Motor neuron (in vitro differentiated cells): ENCODE measurements around the gene CEND1. TPM values are rescaled to one million over a fixed set of nuclear protein-coding genes. Genes with fewer than 3 reads are reported as not detected.

Source experiments
- ATAC-seq, 8 experiments: fragments of 200-7000 bp; cut with Tn5 transposase; replicated peaks in 6 of 8; 2 replicates each; pipeline ENCODE4 v1.8.0; 2021; ENCODE audit warnings: mild to moderate bottlenecking in 8 of 8, moderate library complexity in 8 of 8
- H3K27ac ChIP-seq, 2 donors: fragments of 250-450 bp; sonication (Bioruptor Pico); 2 replicates each; pipeline ENCODE4 v1.9.0; 2021; ENCODE audit warnings: antibody characterized with exemption in 2 of 2, mild to moderate bottlenecking in 2 of 2, moderate library complexity in 1 of 2
- H3K4me1 ChIP-seq, 2 donors: fragments of 250-450 bp; sonication (Bioruptor Pico); replicated peaks in 1 of 2; 2 replicates each; pipeline ENCODE4 v1.6.1; 2021; ENCODE audit warnings: antibody characterized with exemption in 2 of 2, mild to moderate bottlenecking in 2 of 2, moderate library complexity in 1 of 2
- H3K4me3 ChIP-seq, 5 donors: fragments of 250-450 bp; sonication (Bioruptor Pico); 2 replicates each; pipeline ENCODE4 v1.9.0; 2021; ENCODE audit warnings: antibody characterized with exemption in 5 of 5, mild to moderate bottlenecking in 5 of 5, moderate library complexity in 4 of 5
- WGBS, 10 experiments: fragments of 450-650 bp; shearing (Covaris generic); methylation state at CpG; one replicate each; pipeline ENCODE4 v1.0.0; 2022; 5-methylcytosine and 5-hydroxymethylcytosine counted together
- in situ Hi-C, 9 experiments: fragments of 400-800 bp; cut with MboI; loops; one replicate each; pipeline ENCODE4 v1.15.0; 2021; ENCODE audit warnings: low sequenced_read_pairs in 9 of 9, low pct_unique_long_range_greater_than_20kb in 2 of 9; ENCODE audit not compliant: unreplicated experiment in 9 of 9
- total RNA-seq, 8 experiments: library from RNA; unstranded; fragments of 300-600 nt; gene quantifications; 2 replicates each; pipeline versions ENCODE4 v1.2.3 to v1.2.4, GENCODE V29; 2022

Gene CEND1
- total RNA-seq, 8 experiments from 2014 or later = 1.8 to 21.7 (median 15.3) TPM

DNA sequence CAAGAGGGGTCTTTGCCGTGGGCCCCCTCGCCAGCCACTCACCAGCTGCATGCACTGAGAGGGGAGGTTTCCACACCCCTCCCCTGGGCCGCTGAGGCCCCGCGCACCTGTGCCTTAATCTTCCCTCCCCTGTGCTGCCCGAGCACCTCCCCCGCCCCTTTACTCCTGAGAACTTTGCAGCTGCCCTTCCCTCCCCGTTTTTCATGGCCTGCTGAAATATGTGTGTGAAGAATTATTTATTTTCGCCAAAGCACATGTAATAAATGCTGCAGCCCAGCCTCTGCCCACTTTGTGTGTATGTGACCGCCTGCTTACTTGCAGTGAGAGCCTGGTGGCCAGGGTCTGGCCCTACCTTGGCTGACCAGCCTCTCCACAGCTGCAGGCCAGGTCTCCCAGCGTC lies 35.1 kb upstream of the CEND1 start:
- Histone ChIP-seq H3K4me3 (no peak overlapping the region), H3K27ac (no peak overlapping the region), H3K4me1 (peaks cover 45 to 47% of the 10 kb centered on the region in 2 donors)
- in situ Hi-C loops = no loop called here
- 50 to 100% (median 80%) methylated on average over 1 to 3 of the region's 11 CpGs; no CpG with 5 or more reads in 5 of the 10 experiments for WGBS, 10 experiments
- no peak for ATAC-seq

DNA sequence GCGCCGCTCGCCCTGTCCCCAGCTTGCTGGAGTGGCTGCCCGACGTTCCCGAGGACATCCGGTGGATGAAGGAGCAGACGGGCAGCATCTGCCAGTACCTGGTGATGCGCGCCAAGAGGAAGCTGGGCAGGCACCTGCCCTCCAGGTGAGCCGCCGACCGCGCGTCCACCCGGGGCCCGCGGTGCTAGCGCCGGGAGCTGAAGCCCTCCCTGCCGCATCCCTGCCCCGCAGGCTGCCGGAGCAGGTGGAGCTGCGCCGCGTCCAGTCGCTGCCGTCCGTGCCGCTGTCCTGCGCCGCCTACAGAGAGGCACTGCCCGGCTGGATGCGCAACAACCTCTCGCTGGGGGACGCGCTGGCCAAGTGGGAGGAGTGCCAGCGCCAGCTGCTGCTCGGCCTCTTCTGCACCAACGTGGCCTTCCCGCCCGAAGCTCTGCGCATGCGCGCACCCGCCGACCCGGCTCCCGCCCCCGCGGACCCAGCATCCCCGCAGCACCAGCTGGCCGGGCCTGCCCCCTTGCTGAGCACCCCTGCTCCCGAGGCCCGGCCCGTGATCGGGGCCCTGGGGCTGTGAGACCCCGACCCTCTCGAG lies 34.5 kb upstream of the CEND1 start:
- Histone ChIP-seq H3K4me3 (no peak overlapping the region), H3K4me1 (peaks cover 40 to 41% of the 10 kb centered on the region in 2 donors), H3K27ac (no peak overlapping the region)
- in situ Hi-C loops = no loop called here
- WGBS, 10 experiments = 90% methylated on average over 2 to 7 of the region's 59 CpGs; no CpG with 5 or more reads in 8 of the 10 experiments
- no peak for ATAC-seq

DNA sequence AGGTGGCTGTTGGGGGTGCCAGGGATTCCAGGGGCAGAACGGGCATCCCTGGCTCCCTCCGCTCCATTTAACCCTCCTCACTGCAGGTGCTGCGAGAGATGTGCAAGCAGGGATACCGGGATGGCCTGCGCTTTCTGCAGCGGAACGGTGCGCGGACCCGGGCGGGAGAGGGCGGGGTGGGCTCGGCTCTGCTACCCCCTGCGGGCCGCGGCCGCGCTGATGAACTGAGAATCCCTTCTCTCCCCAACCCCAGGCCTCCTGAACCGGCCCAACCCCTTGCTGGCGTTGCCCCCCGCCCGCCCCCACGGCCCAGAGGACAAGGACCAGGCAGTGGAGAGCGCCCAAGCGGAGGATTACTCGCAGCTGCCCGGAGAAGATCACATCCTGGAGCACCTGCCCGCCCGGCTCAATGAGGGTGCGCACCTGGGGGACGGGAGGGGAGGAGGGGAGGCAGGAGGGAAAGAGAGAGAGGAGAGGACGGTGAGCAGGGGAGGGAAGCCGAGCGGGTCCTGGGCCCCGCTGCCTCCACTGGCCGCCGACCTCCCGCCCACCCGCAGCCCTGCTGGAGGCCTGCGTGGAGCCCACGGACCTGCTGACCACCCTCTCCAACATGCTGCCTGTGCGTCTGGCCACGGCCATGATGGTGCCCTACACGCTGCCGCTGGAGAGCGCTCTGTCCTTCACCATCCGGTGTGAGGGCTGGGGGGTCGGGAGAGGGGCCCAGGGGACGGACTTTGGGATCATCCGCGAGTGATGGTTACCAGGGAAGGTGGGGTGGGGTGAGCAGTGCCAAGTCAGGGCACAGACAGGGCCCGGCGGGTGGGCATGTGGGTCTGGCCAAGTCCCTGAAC lies 33.8 kb upstream of the CEND1 start:
- no peak overlapping the region for H3K27ac ChIP-seq
- H3K4me1 ChIP-seq = peaks cover 37 to 39% of the 10 kb centered on the region in 2 donors
- WGBS, 10 experiments = no CpG with 5 or more reads among the region's 53 CpGs
- H3K4me3 ChIP-seq = no peak overlapping the region
- no peak for ATAC-seq
- in situ Hi-C loops = no loop called here

DNA sequence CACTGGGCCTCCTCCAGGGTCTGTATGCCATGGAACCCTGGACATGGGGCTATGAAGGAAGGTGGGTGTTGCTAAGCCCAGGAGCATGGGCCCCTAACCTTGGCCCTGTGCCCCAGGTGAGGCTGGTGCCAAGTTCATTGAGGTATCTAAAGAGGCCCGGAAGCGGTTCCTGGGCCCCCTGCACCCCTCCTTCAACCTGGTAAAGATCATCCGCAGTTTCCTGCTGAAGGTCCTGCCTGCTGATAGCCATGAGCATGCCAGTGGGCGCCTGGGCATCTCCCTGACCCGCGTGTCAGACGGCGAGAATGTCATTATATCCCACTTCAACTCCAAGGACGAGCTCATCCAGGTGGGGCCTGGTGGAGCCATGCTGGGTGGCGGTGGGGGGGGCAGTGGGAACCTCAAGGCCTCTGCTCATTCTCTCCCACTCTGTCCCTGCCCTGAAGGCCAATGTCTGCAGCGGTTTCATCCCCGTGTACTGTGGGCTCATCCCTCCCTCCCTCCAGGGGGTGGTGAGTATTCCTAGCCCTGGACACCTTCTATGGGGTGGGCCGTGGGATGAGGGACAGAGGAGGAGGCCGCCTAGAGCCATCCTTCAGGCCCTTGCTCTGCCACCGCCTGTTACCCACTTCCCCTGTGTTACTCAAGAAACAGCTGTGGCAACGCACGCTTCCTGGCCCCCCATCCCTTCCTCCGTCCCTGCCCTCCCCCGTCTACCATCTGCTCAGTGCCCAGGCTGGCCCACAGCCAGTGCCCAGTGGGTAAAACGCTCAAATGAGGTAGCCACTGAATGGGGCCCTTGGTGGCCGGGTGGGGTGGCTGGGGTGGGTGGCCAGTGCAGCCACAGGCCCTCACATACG lies 31.9 kb upstream of the CEND1 start:
- ATAC-seq = no peak
- in situ Hi-C loops = no loop called here
- Histone ChIP-seq H3K27ac (no peak overlapping the region), H3K4me1 (peaks cover 20 to 23% of the 10 kb centered on the region in 2 donors), H3K4me3 (no peak overlapping the region)
- WGBS, 10 experiments = 83 to 100% (median 92%) methylated on average over 1 to 7 of the region's 22 CpGs; no CpG with 5 or more reads in 6 of the 10 experiments

DNA sequence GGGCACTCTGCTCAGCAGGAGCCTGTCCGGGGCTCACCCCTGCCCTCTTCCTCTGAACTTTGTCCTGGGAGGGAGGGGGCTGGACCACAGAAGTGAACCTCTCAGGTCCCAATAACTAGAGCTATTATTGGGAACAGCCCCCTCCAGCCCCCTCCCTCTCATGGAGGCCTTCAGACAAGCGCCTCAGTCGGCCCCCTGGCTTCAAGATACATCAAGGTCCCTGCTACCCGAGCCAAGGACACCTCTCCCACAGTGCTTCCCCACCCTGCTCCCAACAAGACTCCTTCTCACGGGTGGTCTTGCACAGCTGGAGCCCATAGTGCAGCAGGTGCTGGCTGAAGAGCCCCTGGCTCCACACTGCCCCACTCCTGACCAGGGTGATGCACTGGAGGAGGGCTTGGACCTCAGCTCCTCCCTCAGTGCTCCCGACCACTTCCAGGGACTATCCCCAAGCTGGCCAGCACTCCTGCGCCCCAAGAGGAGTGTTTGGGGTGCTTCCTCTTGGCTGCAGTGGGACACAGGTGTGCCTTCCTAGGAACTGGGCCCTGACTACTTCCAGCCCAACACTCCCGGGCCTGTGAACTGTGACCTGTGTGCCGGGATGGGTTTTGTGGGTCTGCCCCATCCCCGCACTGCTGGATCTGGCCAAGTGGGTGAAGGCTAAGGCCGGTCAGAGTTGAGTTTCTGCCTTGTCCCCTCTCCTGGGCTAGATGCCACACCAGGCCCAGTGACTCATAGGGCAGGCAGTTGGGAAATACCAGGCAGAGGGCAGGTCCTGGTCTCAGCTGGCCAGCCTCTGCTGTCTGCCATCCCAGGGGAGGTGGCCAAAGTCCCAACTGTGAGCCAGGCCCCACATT lies 31.0 kb upstream of the CEND1 start:
- in situ Hi-C loops = no loop called here
- peak in 1 of 8 experiments; percentile 1 for ATAC-seq
- no peak overlapping the region for H3K27ac ChIP-seq
- WGBS, 10 experiments = 28 to 100% (median 90%) methylated on average over 1 to 4 of the region's 11 CpGs; no CpG with 5 or more reads in 5 of the 10 experiments
- peaks cover 17 to 18% of the 10 kb centered on the region in 2 donors for H3K4me1 ChIP-seq
- H3K4me3 ChIP-seq = peak overlapping the region; percentile 48 to 91 (median 88)

DNA sequence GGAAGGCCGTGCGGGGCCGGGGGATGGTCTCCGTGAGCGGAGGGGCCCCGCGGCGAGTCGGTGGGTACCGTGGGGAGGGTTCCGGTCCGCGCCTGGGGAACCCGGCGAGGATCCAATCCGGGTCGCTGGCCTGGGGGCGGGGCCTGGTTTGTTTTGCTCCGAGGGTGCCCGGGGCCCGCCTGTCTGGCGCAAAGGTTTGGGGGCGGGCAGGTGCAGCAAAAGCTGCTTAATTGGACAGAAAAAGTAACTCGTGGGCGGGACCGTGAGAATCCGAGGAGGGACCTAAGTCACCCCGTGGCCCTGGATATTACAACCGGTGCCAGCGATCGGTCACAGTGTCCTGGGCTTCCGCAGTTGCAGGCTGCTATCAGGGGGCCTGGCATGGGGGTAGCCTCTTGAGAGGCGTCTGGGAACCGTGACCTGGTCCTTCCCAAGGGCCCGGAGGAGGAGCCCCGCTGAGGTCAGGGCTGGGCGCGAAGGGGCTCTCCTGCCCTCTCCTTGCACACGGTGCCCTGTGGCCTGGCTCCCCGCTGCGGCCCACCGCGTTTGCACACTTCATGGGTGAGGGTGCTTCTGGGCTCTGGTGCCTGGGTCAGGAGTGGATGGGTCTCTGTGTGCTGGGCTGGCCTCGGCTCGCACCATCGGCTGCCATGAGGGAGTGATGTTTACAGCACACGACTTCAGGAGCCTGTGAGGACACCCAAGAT lies 30.2 kb upstream of the CEND1 start:
- Histone ChIP-seq H3K4me1 (peaks cover 17 to 18% of the 10 kb centered on the region in 2 donors), H3K4me3 (peak overlapping the region; percentile 48 to 91 (median 88)), H3K27ac (peak overlapping the region; percentile 76 to 82)
- WGBS, 10 experiments = 0 to 10% (median 1%) methylated on average over 2 to 14 of the region's 47 CpGs; no CpG with 5 or more reads in 4 of the 10 experiments
- peak; percentile 31 to 56 (median 46) for ATAC-seq
- in situ Hi-C loops = no loop called here

DNA sequence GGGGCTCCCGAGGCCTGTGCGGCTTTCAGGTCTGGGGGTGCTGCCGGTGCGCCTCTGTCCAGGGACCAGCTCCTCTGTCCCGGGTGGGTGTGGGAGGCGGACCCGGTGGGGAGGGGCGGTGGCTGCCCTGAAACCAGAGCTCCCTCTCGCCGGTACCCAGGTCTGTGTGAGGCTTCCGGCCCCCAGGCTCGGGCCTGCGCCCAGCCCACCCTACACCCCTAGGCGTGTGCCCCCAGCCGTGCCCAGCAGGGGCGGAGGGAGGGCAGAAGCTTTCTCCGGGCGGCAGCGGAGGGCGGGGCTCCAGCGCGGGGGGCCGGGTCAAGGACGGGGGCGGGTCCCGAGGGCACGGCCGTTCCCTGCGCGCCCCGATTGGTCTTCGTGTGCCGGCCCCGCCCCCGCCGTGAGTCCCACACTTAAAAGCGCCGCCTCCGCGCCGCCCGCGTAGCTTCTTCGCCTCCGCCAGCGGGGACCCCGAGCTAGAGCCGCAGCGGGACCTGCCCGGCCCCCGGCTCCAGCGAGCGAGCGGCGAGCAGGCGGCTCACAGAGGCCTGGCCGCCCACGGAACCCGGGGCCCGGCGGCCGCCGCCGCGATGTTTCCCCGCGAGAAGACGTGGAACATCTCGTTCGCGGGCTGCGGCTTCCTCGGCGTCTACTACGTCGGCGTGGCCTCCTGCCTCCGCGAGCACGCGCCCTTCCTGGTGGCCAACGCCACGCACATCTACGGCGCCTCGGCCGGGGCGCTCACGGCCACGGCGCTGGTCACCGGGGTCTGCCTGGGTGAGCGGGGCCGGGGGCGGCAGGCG lies 29.4 kb upstream of the CEND1 start:
- 0% methylated on average over 7 of the region's 96 CpGs; no CpG with 5 or more reads in 9 of the 10 experiments for WGBS, 10 experiments
- Histone ChIP-seq H3K4me1 (peaks cover 17 to 18% of the 10 kb centered on the region in 2 donors), H3K4me3 (peak overlapping the region; percentile 48 to 91 (median 88)), H3K27ac (peak overlapping the region; percentile 76 to 82)
- in situ Hi-C loops = no loop called here
- ATAC-seq = peak; percentile 64 to 81 (median 74)

DNA sequence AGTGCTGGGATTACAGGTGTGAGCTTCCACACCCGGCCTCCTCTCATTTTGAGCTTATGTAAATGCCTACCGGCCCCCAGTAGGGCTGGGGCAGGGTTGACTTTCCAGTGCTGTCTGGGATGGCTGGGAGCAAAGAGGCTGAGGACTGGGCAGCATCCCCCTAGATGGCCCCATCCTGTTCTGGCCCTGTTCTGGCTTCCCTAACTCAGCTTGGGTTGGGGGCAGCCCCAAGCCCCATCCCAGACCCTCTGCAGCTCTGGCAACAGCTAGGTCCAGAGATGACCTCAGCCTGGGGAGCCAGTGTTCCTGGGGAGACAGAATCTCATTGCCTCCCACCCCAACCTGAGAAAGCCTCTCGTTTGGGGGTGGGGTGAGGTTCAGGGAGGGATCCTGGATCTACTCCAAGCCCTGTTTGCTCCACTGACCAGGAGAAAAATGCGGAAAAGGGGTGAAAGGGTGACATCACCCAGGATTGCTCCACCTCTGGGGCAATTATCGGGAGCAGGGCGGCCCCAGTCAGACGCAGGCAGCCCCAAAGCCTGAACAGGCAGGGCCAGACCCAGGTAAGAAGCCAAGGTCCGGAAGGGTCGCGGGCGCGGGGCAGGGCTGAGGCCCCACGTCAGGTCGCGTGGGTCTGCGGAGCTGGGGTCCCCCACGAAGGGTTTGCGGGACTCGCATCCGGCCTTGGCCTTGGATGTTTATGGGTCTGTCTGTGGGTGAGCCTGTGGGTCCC lies 28.7 kb upstream of the CEND1 start, which contains the start of gene PNPLA2:
Gene PNPLA2, plus strand, starts transcription at position 519 of the 733 bp plus-strand sequence. CDS start 805 bp downstream, outside the sequence.
- peaks cover 17 to 18% of the 10 kb centered on the region in 2 donors for H3K4me1 ChIP-seq
- peak within 1 kb of the TSS; percentile 76 to 82 for H3K27ac ChIP-seq
- in situ Hi-C loops = no loop called here
- peak within 1 kb of the TSS; percentile 48 to 91 (median 88) for H3K4me3 ChIP-seq
- WGBS, 10 experiments = 30% methylated on average over 2 of the region's 20 CpGs; no CpG with 5 or more reads in 9 of the 10 experiments
- ATAC-seq = peak in 3 of 8 experiments; percentile 0 to 9 (median 5)

DNA sequence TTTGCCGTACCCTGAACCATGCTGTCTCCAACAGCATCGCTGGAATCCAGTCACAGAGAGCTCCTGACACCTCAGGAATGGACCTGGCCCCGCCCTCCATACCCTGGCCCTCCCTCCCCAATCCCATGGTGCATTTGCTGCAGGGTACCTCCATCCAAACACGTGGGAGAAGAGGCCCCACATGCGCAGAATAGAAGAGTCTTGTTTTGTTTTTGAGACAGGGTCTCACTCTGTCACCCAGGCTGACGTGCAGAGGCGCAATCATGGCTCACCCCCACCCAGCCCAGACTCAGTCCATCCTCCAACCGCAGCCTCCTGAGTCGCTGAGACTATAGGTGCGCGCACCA lies 26.5 kb upstream of the CEND1 start:
- ATAC-seq = no peak
- in situ Hi-C loops = no loop called here
- 60 to 100% (median 92%) methylated on average over 1 to 6 of the region's 11 CpGs; no CpG with 5 or more reads in 3 of the 10 experiments for WGBS, 10 experiments
- Histone ChIP-seq H3K4me1 (peaks cover 17 to 18% of the 10 kb centered on the region in 2 donors), H3K4me3 (no peak overlapping the region), H3K27ac (no peak overlapping the region)

DNA sequence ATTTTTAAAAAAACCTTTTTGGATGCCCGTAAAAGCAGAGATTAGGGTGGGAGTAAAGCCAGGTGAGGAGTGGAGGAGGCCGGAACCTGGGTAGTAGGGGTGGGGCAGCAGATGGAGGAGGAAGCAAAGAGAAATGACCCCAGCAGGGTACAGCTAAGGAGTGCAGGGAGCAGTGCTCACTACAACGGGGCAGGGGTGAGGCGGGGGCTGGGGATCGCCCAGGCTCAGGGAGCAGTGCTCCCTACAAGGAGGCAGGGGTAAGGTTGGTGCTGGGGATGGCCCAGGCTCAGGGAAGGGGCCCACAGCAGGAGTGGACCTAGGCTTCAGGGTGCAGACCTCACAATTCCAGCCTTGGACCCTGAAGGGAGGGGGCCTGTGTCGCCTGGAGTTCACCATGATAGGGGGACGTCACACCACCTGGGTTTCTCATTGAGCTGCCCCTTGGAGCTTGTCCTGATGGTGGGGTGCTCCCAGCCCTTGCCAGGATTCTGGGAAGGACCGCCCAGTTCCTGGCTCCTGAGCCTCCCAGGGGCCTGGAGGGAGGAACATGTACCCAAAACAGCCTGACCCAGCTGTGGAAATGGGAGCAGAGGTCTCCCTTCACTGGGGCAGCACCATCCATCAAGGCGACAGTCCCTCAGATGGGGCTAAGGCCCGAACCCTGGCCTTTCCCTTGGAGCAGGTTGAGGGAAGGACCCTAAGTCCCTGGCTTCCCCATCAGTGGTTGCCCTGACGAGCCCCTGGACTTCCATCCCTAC lies 26.0 kb upstream of the CEND1 start:
- WGBS, 10 experiments = 60 to 100% (median 89%) methylated on average over 1 to 3 of the region's 11 CpGs; no CpG with 5 or more reads in 5 of the 10 experiments
- Histone ChIP-seq H3K27ac (no peak overlapping the region), H3K4me1 (peaks cover 18 to 20% of the 10 kb centered on the region in 2 donors), H3K4me3 (no peak overlapping the region)
- ATAC-seq = no peak
- in situ Hi-C loops = no loop called here
